Lung microvascular endothelial cell (primary cell): ENCODE data around the gene RIBC2. TPM values are rescaled to one million over a fixed set of nuclear protein-coding genes. Genes with fewer than 3 reads are reported as not detected.
A peak's percentile ranks its signal among the peaks of the same experiment; 100 is the strongest.
"Not testable (repeated sequence)": the region's sequence is repeated elsewhere in the genome, so short reads cannot be mapped to it uniquely, and the experiment has no call there.

Experiments
- DNase-seq, 2 donors: peaks; one replicate each; pipeline versions ENCODE4 v3.0.0 to v3.0.0-alpha.2; 2010; ENCODE audit warnings: low read depth in 2 of 2
- total RNA-seq: library from RNA; depleted of rRNA; stranded (reverse); fragments of >200 nt; gene quantifications from 2 replicates; pipeline ENCODE4 v1.2.1, GENCODE V29; 2014

RIBC2 gene
- total RNA-seq, 1 donor from 2014 or later: 0.20 TPM

DNA sequence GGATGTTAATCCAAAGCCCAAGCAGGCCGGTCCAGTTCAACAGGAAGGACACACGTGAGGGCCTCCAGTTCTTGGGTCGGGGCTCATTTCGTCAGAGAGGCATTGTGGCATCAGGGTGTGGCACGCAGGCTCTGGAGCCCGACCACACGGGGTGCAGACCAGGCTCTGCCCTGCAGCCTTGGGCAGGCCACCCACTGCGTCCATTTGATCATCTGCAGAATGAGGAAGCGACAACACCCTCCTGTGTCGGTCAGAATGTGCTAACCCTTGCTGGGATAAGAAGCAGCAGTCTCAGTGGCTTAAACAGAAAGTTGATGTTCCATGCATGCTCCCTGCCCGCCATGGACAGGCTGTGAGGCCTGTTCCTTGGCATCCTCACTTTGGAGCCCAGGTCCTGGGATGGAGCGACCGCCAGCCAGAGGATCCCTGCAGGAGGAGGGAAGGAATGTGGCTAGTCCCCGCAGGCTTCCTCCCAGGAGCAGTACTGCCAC, 10.8 kb downstream of the RIBC2 start:
- no peak for DNase-seq

GRCh38 chr22:45425101-45425500, 11.6 kb downstream of the RIBC2 start:
- no peak for DNase-seq

DNA sequence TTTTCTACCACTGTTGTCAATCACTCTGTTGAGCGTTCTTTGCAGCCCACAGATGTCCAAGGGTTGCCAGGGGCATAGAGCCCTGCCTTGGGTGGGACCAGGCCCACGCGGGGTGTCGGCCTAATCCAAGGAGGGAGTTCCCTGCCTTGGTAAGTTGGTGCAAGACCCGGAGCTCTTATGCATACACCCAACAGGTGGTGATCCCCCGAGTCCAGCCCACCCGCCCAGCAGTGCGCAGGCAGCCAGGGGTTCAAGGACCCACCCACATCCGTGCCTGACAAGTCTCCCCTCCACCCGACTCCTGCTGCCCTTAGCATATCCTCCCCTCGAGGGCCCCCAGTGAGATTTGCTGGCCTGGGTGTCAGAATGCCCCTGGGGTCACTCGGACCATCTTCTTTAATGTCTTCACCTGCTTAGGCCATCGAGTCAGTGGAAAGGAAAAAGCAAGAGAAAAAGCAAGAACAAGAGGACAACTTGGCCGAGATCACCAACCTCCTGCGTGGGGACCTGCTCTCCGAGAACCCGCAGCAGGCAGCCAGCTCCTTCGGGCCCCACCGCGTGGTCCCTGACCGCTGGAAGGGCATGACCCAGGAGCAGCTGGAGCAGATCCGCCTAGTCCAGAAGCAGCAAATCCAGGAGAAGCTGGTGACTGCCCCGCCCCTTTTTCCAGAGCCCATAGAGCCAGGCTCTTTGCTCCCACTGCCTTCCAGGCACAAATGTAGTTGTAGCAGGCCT, 12.2 kb downstream of the RIBC2 start:
- DNase-seq: no peak

GRCh38 chr22:45426387-45426786, 12.9 kb downstream of the RIBC2 start:
- no peak for DNase-seq

DNA sequence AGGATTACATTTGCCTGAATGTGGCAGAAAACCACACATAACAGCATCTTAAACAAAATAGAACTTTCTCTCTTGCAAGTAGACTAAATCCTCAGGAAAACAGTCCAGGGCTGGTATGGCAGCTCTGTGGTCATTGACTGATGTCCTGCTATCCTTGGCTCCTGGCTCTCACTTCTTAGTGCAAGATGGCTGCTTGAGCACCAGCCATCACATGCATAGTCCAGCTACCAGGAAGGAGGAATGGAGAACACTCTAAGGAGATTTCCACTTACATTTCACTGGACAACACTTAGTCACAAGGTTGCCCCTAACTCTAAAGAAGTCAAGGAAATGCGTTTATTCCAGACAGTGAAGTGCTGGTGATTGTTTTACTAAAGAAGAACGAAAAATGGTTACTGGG, 13.6 kb downstream of the RIBC2 start:
- DNase-seq: no peak

DNA sequence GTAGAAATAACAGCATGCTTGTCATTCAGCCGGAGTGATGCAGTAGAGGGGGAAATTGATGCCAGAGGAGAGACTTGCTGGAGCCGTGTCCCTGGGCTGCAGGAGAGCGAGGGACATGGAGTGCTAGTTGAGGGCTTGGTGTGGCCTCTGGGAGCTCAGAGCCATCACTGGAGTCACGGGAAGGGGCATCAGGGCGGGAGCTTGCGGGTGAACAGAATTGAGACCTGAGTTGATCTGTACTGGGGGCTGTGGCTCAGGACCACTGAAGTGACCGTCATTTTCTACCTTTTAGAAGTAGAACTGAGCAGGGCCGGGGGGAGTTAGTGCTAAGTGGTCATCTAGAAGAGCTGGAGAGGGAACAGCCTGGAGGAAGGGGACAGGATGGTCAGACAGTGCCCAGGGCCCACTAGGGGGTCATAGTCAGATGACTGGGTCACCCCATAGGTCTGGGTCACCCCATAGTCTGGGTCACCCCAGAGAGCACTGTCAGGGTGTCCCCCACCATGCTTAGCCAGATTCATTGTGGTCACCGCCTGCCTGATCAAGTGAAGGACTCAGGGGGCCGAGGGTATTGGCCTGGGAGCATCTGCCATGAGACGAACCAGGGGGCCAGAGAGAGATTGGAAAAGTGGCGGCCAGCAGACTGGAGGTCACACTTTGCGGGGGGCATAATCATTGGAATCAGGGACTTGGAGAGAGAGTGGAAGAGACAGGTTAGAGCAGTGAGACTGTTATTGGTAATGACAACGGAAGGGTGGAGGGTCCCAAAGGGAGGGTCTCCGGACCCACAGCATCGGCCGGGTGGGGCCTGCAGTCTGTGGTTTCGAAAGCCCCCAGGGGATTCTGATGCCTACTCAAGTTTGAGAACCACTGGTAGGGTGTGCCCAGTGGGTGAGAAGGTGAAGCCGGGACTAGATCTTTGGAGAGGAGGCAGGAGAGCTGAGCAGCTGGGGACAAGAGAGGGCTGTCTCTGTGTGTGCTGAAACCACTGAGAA, 15.2 kb downstream of the RIBC2 start:
- DNase-seq: no peak

- DNase-seq: no peak
Measured at GRCh38 chr22:45429424-45429823, 15.9 kb downstream of the RIBC2 start.

DNA sequence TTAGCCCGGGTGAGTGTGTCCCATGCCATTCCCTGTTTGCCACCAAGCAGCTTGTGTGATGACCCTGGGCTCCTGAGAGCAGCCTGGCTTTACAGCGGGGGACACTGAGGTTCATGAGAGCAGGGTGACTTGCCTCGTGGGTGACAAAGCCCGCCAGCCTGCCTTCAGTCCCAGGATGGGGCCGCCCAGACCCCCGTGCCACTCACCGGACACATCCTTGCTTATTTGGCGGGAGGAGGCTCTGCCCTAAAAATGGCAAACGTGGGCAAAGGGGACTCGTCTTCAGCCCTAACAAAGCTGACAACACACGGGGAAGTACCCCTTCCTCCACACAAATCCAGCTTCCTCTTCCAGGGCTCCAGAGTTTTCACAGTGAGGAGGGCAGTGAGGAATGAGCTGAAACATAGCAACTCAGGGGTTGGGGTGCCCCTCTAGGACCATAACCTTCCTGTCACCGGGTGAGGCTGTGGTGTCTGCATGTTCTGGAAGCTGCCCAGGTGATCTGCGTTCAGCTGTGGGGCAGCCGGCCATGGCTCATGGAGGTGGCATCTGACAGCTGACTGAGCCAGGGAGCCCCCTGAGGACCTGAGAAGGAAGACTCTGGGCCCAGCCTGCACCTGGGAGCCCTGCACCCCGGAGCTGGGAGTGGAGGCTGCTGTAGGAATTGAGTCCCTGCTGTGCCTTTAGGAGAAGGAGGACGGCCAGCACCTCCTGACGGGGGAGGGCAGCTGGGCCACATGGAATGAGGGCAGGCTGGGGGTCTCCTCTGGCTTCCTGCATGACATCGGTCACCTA, 16.7 kb downstream of the RIBC2 start:
- DNase-seq: no peak

DNA sequence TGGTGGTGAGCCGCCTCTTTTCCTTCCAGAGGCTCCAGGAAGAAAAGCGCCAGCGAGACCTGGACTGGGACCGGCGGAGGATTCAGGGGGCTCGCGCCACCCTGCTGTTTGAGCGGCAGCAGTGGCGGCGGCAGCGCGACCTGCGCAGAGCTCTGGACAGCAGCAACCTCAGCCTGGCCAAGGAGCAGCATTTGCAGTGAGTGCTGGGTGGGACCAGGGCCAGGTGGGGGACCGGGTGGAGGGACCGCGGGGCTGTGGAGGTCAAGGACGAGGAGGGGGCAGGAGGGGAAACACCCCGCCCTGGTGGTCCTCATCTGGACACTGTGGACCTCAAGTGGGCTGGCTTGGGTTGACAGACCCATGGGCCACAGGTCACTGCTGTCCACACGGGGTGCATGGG, 17.4 kb downstream of the RIBC2 start:
- no peak for DNase-seq

- no peak for DNase-seq
Measured at GRCh38 chr22:45434981-45435380, 21.5 kb downstream of the RIBC2 start.

DNA sequence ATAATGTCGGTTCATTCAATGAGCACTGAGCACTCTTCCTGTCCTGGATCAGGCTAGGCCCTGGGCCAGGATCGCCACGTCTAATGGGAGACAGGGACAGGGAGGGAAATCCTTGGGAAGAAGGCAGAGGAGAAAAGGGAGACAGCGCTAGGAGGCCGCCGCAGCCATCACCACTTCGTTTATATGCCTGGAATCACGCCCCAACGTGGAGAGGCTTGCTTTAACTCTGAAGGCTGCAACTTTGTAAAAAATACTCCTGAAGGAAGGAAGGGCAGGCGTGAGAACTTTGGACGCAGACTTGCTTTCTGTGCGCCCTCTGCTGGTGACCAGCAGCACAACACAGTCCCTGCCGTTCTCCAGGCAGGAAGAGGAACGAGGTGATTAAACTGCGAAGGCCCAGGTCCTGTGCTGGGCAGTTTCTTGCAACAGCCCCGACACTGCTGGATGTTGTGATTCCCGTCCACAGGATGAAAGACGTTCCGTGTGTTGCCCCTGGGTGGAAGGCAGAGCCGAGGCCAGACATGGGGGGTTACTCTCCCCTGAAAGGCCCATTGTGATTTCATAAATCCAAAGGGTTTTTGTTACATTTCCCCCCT, 22.1 kb downstream of the RIBC2 start:
- peak; percentile 90 to 91 for DNase-seq

GRCh38 chr22:45436871-45437517, 23.5 kb downstream of the RIBC2 start:
- not testable (repeated sequence) for DNase-seq

DNA sequence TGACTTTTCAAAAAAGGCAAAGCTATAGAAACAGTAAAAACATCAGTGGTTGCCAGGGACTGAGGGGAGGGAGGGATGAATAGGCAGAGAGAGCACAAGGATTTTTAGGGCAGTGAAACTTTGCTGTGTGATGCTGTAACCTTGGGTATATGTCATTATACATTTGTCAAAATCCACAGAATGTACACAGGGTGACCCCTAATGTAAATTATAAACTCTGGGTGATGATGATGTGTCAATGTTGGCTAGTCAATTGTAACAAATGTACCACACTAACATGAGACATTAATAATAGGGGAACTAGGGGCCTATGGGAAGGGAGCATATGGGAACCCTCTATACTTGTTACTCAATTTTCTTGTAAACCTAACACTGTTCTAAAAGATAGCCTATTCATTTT, 24.8 kb downstream of the RIBC2 start:
- DNase-seq: no peak

GRCh38 chr22:45440688-45441087, 27.2 kb downstream of the RIBC2 start:
- not testable (repeated sequence) for DNase-seq

- peak; percentile 48 to 77 for DNase-seq
Measured at GRCh38 chr22:45441138-45441537, 27.6 kb downstream of the RIBC2 start.

GRCh38 chr22:45442116-45442515, 28.6 kb downstream of the RIBC2 start:
- DNase-seq: no peak

DNA sequence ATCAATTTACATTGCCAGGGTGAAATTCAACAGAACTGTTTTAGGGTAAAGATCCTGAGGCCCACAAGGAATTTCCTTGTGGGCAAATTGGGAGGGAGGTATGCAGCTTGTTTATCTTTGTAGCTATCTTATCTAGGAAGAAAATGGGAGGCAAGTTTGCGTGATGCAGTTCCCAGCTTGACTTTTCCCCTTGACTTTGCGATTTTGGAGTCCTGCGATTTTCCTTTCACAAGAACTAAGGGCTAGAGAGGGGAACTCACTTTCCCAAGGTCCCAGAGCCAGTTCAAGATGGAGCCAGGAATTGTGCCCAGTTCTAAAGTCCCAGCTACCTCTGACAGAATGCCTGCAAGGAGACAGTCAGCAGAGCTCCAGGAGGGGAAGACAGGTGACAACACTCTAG, 30.7 kb downstream of the RIBC2 start:
- no peak for DNase-seq

DNA sequence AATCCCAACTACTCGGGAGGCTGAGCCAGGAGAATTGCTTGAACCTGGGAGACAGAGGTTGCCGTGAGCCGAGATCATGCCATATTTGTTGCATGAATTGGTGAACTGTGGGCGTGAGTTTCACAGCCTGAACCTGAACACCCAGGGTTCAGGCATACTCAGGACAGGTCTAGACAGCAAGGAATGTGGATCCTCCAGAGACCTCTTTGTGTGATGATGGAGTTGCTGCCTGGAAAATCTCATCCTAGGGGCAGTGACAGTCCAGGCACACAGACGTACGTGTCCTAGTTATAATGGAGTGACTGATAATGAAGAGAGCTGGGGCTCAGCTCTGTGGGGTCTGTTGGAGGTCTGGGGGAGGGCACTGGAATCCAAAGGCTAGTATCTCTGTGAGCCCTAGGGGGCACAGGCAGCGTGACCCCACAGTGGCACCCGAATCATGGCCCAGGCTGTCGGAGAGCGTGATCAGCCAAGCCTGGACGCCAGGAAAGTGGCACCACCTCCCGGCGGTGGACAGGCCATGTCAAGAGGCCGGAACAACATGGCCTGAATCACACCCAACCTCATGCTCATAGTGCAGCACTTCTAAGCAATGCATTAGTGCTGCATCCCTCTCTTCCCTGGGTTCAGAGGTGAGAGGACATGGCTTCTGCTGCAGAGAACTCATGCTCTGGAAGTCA, 31.7 kb downstream of the RIBC2 start:
- no peak for DNase-seq

GRCh38 chr22:45446216-45446615, 32.7 kb downstream of the RIBC2 start:
- DNase-seq: no peak

DNA sequence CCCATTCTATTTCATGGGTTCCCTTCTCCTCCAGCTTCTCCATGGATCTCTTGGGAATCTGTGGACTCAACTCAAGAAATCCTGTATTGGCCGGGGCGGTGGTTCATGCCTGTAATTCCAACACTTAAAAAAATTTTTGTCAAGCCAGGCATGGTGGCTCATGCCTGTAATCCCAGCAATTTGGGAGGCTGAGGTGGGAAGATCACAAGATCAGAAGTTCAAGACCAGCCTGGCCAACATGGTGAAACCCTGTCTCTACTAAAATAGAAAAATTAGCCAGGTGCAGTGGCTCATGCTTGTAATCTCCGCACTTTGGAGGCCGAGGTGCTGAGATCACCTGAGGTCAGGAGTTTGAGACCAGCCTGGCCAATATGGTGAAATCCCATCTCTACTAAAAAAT, 34.1 kb downstream of the RIBC2 start:
- not testable (repeated sequence) for DNase-seq
